Measurements from ENCODE around the gene ZNF331.

Gene ZNF331

DNA sequence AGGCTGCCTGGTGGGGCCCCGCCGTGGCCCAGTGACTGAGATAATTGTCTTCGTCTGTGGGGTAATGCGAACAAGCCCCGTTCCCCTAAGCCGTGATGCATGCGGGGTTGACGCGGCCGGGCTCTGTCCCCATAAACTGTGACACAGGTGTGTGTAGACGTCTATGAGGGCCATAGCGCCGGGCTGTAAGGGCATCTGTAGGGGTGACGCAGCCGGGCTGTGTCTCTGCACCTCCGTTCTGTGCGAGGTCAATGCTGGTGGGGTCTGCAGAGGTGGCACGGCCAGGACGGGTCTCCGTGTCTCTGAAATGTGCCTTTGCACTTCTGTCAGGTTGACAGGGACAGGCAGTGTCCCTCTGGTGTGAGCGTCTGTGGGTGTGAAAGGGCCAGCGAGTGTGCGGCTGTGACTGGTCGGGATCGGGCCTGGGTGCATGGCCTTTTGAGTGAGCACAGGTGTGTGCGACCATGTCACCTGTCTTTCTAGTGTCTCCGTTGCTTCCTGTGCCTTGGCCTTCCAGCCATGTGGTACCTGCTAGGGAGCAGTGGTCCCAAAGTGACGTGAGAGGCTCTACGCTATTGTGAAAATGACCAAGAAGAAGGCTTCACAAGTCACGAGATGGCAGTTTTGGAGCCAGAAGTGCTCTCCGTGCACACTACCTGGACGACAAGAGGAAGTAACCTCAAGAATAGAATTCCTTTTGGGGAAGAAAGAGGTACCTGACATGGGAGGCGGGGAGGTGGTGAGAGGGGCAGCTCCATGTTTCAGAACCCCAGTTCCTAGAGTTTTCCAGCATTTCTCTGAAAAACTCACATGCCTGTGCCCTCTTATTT, 16.4 kb upstream of the ZNF331 start:
- no peak for DNase-seq

DNA sequence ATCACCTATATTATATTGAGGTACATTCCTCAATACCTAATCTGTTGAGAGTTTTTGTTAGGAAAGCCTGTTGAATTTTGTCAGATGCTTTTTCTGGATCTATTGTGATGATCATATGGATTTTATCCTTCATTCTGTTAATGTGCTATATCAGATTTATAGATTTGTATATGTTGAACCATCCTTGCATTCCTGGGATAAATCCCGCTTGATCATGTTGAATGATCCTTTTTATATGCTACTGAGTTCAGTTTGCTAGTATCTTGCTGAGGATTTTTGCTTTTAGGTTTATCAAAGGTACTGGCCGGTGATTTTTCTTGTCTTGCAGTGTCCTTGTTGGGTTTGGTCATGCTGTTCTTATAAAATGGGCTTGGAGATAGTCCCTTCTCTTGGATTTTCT, 12.0 kb upstream of the ZNF331 start:
- DNase-seq: no peak

DNA sequence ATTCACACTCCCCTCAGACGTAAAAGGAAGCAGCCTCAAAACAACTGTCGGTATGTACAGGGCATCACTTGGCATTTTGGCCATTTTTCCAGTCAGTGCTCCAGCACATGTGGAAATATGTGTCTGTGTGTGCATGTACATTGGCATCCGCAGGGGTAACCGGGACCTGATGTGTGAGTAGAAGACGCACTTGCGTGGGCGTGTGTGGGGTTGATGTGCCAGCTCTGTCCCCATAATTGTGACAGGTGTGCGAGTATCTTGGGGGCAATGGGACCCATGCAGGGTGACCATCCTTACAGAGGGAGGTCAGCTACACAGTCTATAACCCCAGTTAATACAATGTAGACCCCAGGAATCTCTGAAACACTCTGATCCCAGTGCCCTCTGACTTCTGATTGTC, 7.3 kb upstream of the ZNF331 start:
- no peak for DNase-seq

DNA sequence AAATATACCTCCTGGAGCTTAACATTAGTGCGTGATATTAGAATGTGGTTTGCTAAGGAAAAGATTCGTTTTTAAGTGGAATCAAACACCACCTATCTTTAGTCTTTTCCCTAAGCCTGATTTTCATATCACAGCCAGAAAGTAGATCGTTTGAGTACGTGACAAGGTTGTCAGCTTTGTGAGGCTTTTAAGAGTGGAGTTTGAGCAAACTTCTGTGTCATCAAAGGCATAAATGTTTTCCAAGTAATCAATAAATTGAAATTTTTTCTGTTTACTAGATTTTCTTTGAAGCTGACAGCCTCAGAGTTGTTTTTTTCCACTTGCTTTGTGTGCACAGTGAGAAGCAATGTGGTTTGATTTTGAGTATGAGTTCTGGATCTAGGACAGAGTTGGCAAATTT, 6.5 kb upstream of the ZNF331 start:
- no peak for DNase-seq

DNA sequence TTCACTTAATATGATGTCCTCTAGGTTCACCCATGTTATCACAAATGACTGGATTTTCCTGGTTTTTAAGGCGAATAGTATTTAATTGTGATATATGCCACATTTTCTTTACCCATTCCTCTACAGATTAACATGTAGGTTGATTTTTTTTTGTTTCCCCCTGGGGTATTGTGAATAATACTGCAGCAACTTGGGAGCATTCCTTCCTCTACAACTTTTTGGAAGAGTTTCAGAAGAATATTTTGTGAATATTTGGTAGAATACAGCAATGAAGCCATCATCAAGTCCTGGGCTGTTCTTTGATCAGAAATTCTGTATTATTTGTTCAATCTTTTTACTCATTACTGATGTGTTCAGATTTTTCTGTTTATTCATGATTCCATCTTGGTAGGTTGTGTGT, 5.6 kb upstream of the ZNF331 start:
- DNase-seq: no peak

DNA sequence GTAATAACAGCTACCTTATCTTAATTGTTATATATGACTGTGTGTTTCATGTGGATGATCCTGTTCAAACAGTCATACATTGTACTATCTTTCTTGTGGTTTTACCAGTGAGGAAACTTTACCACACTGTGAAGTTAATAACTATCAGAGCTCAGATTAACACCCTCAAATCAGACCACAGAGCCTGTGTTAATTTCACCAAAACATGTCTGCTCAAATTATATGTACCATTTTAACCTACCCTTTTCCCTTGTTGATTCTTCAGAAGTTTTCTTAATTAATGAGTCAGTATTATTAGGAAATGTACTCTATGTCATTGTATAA, 1.8 kb upstream of the ZNF331 start:
- no peak for DNase-seq

DNA sequence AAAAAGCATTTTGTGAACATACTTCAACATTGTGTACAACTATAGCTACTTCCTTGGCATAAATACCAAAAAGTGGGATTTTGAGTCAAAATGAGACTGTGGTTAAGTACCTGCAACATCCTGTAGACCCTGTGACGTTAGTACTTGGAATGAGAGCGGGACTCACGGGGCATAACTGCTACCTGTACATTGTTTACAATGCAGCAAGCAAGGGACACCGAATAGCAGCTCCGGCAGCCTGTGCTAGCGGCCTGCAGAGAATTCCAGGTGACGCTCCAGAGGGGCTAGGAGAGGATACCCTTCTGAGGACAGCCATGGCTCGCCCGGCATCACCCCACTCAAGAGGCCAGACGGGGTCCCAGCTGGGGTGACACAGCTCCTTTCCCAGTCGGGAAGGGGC, 824 bp upstream of the ZNF331 start:
- no peak for DNase-seq

DNA sequence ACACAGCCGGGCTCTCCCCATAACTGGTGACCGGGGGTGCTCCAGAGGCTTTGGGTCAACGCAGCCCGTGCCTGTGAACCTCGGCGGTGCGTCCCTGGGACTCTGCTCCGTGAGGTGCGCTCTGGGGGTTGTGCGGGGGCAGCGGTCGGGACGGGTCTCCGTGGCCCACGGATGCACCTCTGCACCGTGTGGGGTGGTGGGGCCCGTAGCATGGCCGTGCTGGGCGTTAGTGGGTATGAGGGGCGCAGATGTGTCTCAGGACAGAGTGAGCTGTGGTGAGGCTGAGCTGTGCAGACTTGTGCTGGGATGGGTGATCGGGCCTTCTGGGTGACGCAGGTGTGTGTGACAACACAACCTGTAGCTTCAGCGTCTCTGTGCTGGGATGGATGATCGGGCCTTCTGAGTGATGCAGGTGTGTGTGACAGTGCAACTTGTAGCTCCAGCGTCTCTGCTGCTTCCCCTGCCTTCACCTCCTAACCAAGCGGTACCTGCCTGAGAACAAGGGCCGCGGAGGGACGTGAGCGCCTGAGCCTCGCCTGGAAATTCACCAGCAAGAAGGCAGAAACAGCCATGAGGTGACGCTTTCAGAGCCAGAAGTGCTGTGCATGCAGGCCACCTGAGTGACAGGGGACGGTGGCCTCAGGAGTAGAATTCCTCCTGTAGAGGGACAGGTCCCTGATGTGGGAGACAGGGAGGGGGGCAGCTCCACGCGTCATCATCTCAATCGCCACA, 599 bp downstream of the ZNF331 start:
- no peak for DNase-seq

DNA sequence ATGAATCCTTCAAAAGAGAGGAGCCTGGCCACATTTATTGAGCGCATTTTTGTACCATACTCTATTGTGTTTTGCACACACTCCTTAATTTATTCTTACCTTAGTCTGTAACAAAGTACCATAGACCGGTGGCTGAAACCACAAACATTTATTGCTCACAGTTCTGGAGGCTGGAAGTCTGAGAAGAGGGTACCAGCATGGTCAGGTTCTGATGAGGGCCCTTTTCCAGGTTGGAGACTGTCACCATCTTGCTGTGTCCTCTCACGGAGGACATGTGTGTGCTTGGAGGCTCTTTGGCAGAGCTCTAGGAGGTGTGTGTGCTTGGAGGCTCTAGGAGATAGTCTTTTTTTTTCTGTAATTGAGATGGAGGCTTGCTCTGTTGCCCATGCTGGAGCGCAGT, 2.1 kb downstream of the ZNF331 start:
- DNase-seq: no peak

DNA sequence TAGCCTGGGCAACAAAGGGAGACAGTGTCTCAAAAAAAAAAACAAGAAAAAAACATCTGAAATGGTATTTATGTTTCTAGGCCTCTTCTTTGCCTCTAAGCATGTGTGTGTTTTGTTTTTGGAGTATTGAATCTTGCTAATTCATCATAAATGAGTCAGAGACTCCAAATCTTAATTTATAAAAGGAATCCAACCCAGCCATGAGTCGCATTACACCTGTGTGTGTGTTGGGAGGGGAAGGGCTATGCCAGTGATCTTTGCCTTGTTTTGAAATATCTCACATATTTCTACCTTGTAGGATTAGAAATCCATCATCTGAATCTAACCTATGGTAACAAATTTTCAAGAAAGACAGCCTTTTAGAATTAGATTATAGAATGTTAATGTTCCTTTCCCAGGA, 4.0 kb downstream of the ZNF331 start:
- no peak for DNase-seq

DNA sequence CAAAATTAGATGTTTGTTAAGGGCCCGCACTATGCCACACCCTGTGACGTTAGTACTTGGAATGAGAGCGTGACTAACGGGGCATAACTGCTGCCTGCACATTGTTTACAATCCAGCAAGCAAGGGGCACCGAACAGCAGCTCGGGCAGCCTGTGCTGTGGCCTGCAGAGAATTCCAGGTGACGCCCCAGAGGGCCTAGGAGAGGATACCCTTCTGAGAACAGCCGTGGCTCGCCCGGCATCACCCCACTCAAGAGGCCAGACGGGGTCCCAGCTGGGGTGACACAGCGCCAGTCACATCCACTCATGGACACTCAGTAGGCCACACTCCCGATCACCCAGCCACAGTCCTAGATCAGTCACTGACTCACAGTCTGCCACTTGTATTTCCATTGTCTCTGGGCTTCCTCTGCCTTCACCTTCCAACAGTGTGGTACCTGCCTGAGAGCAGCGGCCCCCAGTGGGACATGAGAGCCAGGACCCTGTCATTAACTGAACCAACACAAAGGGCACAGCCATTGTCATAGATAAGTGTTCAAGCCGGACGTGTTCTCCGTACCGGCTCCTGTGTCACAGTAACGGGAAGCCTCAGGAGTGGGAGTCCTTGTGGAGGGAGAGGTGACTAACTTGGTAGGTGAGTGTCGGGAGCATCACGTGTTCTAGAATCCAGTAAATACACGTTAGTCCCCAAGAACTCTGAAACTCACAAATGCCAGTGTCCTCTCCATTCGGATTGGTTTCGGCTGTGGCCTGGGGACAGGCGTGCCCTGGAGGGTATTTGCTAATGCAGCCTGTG, 7.5 kb downstream of the ZNF331 start:
- DNase-seq: no peak

DNA sequence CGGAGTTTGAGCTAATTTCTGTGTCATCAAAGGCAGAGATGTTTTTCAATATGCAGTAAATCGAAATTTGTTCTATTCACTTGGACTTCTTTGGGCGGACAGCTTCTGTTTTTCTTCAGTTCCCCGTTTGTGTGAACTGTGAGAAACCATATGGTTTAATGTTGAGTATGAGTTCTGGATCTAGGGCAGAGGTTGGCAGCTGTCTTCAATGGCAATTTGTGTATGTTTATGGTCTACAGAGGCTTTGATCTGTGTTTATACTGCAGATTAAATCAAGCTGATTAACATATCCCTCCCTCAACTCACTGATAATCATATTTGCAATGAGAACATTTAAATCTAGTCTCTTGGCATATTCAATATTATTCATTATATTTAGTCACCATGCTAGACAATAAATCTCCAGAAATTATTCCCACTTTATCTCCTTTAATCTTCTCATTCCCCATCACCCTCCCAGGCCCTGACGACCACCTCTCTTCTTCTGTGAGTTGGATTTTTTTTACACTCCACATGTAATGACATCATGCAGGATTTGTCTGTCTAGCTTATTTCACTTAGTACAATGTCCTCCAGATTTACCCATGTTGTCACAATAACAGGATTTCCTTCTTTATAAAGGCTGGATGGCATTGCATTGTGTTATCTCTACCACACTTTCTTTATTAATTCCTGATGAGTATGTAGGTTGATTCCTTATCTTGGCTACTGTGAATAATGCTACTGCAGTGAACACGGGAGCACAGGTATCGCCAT, 9.0 kb downstream of the ZNF331 start:
- no peak for DNase-seq

DNA sequence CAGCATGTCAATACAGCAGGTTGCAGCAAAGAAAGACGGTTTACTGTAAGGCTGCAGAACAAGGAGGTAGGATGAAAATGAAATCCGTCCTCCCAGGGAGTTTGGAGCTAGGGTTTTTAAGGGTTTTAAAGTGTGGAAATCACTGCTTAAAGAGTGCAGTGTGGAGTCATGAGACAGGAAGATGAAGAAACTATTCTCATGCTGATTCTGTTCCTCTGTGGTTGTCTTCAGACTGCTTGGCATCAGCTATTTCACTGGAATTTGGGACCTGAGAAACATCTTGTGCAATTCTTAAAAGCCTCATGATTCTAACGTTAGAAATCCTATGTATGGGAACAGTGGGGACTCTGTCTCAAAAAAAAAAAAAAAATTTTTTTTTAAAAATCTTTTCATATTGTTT, 11.4 kb downstream of the ZNF331 start:
- DNase-seq: no peak

DNA sequence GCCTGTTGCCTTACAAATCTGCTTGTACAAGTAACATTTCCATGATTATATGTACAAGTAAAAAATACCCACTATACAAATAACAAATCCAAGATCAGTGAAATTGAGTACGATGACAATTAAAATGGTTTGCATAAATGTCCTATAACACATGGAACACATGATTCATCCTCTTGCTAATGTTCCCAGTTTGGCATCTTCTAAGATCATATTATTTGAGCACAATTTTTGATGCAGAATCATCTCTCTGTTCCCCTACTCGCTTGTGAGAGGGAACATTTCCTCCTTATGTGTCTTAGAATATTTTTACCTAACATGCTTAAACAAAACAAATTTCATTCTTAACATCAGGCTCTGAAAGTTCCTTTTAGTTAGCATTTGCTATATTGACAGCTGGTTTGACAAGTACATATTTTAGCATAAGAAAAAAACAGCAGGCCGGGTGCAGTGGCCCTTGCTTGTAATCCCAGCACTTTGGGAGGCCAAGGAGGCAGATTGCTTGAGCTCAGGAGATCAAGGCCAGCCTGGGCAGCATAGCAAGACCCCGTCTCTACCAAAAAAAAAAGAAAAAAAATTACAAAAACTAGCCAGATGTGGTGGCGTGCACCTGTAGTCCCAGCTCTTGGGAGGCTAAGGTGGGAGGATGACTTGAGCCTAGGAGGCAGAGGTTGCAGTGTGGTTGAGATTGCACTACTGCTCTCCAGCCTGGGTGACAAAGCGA, 14.2 kb downstream of the ZNF331 start:
- no peak for DNase-seq

DNA sequence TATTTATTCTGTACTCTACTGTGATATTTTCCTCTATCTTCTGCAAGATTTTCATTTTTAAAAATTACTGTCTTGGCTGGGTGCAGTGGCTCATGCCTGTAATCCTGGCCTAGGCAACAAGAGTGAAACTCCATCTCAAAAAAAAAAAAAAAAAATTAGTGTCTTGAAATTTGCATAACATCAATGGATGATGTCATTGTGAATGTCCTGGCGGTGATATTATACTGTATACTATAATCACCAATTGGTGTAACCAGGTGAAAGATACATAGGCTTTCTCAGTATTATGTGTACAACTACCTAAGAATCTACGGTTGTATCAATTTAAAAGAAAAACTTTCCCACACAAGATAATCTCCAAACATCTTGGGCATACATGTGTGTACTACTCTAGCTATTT, 15.2 kb downstream of the ZNF331 start:
- no peak for DNase-seq

DNA sequence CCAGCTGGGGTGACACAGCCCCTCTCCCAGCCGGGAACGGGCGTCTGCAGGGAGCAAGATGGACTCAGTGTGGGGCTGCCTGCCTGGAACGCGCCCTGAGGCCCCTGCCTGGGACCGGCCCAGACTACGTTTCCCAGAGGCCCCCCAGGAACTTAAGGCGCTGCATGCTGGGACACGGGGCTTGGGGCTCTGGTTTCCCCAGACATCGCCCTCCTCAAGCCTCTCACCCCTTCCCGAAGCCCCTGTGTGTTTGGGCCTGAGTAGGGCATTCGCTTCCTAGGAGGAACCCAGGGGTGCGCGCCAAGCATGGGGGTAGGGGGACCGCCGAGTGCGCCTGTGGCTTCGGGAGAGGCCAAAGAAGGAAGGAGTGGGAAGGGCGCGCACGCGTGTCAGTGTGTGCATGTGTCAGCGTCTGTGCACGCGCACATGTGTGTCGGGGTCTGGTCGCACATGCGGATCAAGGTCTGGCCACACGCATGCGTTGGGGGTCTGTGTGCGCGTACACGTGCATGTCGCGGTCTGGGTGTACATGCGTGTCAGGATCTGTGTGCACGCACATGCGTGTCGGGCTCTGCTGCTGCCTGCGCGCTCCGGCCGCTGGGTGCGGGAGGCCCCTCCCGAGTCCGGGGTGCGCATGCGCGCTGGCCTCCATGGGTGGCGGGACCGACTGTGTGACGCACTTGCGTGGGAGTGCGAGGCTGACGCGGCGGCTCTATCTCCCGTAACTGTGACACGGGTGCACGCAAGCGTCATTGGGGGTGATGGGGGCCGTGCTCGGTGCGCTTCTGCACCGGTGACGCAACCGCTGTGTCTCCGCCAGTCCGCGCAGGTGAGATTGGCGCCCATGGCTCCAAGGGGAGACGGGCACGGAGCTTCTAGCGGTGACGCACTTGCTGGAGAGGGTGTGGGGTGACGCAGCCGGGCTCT, 16.2 kb downstream of the ZNF331 start:
- DNase-seq: peak; percentile 14

DNA sequence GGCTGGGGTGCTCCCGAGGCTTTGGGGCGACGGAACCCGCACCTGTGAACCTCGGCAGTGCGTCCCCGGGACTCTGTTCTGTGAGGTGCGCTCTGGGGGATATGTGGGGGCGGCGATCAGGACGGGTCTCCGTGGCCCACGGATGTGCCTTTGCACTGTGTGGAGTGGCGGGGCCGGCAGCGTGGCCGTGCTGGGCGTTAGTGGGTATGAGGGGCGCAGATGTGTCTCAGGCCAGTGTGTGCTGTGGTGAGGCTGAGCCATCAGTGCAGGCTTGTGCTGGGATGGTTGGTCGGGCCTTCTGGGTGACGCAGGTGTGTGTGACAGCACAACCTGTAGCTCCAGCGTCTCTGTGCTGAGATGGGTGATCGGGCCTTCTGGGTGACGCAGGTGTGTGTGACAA, 16.9 kb downstream of the ZNF331 start:
- no peak for DNase-seq

DNA sequence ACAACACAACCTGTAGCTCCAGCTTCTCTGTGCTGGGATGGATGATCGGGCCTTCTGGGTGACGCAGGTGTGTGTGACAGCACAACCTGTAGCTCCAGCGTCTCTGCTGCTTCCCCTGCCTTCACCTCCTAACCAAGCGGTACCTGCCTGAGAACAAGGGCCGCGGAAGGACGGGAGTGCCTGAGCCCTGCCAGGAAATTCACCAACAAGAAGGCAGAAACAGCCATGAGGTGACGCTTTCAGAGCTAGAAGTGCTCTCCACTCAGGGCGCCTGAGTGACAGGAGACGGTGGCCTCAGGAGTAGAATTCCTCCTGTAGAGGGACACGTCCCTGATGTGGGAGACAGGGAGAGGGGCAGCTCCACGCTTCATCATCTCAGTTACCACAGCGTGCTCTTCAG, 17.4 kb downstream of the ZNF331 start:
- no peak for DNase-seq

DNA sequence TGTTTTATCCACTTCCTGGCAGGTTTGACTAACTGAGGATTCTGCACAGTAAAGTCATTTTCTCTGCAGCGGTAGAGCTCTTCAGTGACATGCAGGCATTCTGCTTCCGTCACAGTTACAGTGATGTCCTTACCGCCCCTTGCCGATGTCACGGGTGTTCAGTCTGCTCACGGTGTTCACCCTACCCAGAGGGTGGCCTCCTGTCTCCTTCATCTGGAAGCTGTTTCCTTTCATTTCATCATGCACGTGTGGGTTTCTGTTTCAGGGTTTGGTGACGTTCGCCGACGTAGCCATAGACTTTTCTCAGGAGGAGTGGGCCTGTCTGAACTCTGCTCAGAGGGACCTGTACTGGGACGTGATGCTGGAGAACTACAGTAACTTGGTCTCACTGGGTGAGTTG, 33.4 kb downstream of the ZNF331 start:
- DNase-seq: no peak

DNA sequence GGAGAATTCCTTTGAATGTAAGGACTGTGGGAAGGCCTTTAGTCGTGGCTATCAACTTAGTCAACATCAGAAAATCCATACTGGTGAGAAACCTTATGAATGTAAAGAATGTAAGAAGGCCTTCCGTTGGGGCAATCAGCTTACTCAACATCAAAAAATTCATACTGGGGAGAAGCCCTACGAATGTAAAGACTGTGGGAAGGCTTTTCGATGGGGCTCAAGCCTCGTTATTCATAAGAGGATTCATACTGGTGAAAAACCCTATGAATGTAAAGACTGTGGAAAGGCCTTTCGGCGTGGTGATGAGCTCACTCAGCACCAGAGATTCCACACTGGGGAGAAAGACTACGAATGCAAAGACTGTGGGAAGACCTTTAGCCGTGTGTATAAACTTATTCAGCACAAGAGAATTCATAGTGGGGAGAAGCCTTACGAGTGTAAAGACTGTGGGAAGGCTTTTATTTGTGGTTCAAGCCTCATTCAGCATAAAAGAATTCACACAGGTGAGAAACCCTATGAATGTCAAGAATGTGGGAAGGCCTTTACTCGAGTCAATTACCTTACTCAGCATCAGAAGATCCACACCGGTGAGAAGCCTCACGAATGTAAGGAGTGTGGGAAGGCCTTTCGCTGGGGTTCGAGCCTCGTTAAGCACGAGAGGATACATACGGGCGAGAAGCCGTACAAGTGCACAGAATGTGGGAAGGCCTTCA, 39.2 kb downstream of the ZNF331 start:
- DNase-seq: no peak

DNA sequence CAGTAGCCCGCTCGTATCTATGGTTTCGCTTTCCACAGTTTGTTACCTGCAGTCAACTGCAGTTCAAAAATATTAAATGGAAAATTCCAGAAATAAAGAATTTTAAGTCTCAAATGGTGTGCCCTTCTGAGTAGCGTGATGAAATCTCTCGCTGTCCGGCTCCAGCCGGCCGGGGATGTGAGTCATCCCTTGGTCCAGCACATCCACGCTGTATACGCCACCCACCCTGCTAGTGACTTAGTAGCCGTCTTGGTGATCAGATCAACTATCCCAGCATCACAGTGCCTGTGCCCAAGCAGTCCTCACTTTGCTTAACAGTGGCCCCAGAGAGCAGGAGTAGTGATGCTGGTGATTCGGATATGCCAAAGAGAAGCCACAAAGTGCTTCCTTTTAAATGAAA, 40.0 kb downstream of the ZNF331 start:
- no peak for DNase-seq

All from KG1 (cell line).